Activated CD4-positive, alpha-beta T cell treated with anti-CD3 and anti-CD28 coated beads, Interleukin-2, amount 50 U/mL, for 1 hour (primary cell): ENCODE measurements around the gene CSTF1.

ENCODE experiments used
- DNase-seq: peaks from one replicate; pipeline ENCODE4 v3.0.0-alpha.2; 2020

Gene CSTF1

DNA sequence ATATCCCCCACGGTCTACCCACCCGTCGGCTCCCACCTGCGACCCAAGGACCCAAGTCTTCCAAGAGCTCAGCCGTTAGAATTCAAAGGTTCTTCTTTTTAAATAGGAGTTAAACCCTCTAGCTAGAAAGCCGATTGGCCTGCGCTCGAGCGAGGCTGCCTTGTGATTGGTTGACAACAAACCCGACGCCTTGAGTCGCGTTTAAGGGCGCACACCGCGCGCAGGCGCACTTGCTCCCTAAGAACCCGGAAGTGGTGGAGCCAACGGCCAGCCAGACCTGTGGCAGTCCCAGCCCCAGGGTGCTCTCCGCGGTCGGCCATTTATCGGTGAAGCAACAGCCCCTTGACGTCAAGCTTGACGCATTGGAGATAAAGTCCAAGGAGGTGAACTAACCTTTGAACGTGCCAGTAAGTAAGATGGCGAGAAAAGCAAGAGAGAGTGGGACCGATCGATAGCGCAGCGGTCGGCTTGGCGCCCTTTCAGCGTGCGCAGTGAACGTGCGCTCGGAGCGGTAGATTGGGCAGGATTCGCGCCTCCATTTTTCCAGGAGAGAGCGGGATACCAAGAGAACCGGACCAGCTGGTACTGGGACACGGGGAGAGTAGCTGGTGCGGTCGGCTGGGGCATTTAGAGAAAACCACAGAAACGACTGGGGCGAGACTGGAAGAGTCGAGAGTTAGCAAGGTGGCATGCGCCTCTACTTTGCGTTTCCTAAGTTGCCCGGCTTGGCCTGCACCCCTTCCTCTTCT, at the start of gene CSTF1, which contains the start of gene AURKA:
CSTF1 (plus strand) TSS at position 514 of the 749 bp plus-strand sequence. CDS start 2,908 bp downstream, outside the sequence.
AURKA (minus strand) TSS at position 84 of the 749 bp plus-strand sequence. CDS start 4,018 bp downstream, outside the sequence.
- DNase-seq, result peak; percentile 99

DNA sequence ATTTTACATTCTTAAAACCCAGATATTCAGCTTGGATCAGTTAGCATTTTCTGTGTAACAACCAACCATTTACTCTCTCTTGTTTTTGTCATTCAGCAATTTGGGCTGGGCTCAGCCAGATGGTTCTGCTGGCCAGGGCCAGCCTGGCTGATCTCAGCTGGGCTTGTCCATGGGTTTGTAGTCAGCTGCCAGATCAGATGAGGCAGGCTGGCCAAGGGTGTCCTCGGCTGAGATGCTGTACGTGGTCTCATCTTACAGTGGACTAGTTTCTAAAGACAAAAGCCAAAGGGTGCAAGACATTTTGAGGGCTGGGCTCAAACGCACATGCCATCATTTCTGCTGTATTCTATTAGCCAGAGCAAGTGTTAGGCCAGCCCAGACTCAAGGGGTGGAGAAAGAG, 49.7 kb upstream of the CSTF1 start:
- DNase-seq, result no peak

DNA sequence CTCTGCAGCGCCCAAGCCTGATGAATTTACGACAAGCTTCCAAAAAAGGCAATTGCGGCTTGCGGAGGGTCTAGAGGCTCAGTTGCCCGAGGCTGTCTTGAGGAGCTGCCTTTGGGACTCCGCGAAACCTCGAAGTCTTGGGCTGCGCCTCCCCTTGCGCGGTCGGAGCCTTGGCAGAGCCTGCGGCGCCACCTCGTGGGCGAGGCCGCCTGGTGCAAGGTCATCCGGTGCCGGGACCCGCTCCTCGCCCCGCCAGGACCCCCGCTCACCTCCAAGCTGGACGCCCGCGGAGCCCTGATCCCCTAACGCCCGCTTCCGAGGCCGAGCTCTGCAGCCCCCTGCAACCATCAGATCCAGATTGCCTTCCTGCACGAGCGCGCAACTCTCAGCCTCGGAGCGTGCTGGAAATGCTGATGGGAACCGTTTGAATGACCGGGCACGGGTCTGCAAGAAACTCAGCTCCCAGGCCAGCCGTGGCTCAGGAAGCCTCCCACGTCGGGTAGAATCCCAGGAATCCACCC, 48.5 kb upstream of the CSTF1 start:
- DNase-seq, result peak; percentile 12

DNA sequence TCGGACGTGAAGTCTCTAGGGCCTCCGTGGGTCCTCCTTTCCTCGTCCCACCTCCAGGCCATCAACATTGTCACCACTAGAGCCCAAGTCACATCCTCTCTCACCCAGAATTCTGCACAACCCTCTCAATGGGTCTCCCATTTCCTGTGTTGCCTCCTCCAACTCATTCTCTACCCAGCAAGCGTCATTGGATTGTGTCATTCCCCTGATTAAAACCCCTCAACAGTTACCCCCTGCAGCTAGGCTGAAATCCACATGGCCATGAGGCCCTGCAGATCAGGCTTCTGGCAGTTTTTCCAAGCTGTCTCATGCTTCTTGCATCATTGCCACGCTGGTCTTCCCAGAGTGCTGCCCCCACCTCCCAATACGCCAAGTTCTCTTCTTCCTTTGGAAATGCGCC, 46.5 kb upstream of the CSTF1 start:
- DNase-seq, result no peak

DNA sequence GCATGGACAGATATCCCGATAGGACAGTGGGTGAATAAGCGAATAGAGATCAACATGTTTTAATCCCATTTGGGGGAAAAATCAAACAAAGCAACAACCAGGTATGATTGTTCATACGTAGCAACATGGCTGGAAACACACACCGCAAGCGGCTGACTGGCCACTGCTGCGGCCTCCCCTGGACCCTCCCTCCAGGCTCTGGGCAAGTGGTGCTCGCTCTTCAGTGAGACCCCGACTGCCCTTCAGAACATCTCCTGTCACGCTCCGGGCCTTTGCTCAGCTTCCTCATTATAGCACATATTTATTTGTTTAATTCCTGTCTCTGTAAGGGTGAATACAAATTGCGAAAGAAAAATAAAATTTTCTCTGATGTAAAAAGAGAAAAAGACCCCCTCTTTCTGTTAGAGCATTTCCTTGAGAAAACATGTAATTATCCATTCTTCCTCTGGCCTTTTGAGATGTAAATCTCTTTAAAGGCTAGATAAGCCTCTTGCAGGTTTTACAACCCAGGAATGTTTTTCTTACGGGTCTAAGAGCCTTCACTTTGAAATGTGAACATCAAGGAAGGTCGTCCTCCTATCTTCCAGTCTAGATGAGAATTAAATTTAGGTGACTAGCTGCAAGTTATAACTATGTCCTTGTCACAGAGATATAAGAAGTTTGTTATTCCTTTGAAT, 44.7 kb upstream of the CSTF1 start:
- no peak for DNase-seq

DNA sequence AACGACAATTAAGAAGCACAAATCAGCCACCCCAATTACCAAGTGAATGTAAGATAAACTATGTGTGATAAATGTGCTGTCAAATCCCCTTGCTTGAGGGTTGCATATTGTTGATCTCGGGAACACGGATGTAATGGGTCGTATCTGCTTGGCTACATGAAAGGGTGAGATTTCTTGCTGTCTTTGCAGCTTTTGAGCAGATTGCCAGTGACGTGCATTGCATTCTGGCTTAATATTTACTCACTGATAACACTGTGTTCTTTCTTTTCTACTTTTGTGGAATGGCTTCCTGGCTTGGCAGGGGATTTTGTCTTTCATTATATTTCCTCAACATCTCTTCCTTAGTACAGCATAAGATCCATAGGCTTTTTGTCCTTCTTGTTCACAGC, 44.1 kb upstream of the CSTF1 start:
- no peak for DNase-seq

DNA sequence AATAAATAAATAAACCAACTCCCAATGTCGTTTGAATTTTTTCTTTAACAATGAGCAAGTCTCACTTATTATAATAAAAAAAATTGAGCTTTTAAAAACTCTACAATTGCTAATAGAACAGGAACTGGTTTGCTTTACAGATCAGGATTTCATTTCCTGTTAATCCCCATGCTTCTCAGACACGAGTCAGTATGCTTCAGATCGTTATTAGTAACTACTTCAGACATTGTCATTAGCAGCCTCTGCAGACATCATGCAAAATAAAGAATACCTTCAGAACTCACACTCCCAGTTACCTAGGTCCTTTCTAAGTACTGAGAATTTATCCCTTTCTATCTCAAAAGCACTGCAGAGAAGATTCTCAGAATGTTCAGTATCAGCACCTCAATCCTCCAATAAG, 43.7 kb upstream of the CSTF1 start:
- DNase-seq, result no peak

DNA sequence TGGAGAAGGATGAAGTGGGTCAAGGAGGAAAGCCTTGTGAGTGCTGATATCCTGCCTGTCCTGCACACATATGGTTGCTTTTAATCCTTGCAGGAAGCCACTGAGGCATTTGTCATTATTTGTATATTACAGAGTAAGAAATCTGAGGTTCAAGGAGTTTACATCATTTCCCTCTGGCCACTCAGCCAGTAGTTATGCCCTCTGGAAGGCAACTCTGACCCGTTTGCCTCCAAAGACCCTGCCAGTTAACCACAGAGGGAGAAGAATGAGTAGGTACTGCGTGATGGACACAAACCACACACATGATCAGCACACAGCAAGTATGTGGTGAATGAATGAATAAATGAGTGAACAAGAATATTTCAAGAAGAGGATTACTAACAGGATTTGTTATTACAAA, 41.6 kb upstream of the CSTF1 start:
- no peak for DNase-seq

DNA sequence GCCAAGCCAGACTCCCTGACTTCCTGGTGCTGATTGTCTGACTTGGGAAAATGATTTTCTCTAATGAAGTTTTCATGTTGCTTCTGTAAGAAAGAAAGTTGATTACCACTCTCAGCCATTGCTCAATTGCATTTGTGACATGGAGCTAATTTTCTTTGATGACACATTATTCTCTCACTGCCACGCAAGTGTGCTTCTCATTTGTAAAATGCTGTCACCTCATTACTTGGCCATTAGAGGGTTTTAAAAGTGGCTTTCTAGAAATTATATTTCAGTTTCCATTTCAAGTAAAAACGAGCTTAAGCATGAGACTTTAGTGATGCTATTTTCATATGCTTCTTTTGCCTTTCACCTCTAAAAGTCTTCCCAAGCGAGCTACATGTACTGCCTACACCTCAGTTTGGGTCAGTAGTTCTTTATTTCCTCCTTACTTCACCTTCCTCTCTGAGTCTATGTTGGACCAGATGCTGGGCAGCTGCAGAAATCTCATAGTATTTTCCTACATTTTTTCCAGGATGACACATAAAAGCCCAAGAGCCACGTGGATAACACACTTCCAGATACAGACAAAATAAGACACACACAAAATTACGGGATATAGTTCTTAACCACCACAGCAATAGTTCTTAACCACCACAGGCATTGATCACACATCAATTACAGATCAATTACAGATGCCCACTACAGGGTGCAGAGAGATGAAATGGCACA, 39.9 kb upstream of the CSTF1 start:
- DNase-seq, result no peak

DNA sequence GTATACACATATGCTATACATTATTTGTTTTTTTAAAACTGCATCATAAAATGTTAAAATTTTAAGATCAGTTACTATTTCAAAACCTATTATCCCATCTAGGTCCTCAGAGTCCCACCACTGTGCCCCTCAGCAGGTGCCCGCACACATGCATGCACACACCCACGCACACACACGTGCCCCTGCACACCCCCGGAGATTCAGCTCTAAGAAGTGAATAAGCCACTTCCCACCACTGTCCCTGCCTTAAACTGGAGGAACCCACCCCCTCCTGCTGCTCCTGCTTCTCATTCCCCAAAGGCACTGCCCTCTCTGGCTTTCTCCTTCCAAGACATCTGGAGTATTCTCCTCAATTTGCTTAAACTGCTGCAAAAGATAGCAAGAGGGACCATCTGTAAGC, 39.1 kb upstream of the CSTF1 start:
- DNase-seq, result no peak

DNA sequence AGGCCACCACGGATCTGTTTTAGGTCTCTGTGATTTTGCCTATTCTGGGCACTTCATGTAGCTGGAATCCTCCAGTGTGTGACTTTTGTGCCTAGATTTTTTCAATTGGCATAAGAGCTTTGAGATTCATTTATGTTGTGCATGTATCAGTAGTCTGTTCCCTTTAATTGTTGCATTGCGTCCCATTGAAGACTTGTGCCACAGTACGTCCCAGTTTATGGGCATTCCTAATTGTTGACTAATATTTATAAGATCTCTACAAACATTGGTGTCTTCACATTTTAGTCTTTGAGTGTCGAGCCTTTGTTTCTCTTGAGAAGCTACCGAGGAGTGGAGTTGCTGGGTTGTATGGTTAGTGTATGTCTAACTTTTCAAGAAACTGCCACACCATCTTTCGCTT, 34.4 kb upstream of the CSTF1 start:
- no peak for DNase-seq

DNA sequence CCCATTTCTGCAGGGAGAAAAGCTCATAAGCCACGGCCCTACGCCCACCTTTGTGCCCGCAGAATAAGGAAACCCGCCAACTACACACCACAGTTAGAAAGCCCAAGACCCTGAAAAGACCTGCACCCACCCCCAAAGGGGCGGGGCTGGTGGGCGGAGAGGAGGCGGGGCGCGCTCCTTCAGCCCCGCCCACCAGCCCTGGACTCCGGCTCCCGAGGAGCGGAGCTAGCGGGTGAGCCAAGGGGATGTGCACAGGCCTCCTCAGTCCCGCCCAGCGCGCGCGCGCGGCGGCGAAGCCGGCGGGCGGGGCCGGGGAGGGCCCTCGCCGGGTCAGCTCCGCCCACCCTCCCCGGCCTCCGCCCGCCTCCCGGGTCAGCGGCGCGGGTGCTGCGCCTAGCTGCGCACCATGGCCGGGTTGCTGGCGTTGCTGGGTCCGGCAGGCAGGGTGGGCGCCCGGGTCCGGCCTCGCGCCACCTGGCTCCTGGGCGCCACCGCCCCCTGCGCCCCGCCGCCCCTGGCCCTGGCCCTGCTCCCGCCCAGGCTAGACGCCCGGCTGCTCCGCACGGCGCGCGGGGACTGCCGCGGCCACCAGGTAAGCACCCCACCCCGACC, 33.7 kb upstream of the CSTF1 start, which contains the start of gene FAM210B:
FAM210B (plus strand) TSS at position 375 of the 612 bp plus-strand sequence; CDS start at position 407, 32 bp downstream.
- peak; percentile 76 for DNase-seq

DNA sequence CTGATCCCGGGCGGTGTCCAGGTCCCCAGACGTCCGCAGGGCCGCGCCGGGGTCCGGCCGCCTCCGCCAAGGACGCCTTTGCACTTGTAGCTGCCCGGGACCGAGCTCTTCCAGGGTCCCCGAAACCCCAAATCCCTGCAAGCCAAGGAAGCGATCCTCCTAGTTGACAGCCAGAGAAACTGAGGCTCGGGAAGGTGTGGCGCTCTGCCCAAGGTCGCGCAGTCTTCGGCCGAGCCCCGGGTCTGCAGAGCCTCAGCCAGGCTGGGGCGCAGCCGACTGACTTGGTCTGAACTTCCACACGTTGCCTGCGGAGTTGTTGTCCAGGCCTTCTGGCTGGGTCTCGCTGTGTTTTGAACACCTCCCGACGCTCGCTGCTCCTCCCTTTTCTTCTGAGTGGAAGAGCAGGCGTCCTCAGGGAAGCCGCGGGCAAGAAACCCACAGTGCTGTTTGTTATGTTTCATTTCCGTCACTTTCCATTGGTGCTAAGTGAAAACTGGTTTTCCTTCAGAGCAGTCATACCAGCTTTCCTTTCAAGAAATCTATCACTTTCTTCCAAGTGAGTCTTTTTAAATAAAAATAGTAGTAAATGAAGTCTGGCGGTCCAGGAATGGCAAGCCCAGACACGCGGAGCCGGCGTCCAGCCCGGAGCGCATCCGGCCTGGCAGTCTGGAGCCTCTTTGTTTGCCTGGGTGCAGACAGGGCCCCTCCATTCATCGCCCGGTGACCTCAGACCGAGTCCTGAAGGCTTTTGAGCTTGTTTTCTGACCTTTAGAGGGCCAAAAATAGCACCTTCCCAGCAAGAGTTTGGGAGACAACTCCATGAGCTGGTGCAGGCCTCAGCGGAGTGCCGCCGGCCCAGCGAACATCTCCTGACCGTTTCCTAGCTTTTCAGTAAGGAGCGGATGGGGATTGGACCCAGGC, 33.0 kb upstream of the CSTF1 start:
- peak; percentile 6 for DNase-seq

DNA sequence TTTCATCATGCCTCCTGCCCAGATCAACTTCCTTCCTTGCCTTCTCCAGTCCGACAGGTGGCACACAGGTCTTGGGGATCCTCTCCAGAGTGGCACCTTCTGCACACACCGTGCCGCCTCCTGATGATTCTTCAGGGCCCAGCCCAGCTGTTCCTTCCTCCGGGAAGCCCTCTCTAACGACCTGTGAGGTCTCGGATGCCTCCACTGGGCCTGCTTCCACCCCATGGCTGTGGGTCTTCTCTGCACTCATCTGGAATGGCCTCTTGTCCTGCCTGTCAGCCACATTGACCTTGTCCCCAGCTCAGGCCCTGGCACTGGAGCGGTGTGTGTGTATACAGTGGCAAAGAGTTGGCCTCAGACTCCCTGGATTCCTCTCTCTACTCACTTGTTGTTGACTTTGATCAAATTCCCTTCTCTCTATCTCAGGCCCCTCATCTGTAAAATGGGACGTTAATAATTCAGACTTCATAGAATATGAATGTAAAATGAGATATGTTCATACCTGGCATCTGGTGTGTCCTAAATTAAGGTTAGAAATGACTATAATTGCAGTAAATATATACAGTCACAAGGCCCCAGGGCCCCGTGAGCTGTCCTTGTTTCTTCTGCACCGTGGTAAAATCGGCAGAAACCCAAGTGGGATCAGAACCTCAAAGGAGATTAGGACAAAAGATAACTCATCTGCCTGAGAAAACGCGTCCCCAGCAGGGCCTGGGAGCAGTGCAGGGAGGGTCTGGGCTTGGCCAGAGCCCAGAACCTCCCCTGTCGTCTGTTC, 32.1 kb upstream of the CSTF1 start:
- no peak for DNase-seq

DNA sequence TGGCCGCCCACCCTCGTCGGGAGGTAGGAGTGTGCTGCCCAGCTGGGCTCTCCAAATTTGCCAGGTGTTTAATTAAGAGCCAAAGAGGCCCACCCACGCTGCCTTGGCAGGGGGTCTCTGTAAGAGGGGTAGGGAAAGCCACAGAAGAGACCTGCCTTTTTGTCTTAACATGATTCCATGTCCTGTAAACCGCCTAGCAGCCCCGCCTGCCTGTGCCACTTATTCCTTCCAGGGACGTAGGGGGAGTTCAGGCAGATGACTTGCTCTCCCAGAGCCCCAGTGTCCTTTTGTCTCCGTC, 31.6 kb upstream of the CSTF1 start:
- no peak for DNase-seq

DNA sequence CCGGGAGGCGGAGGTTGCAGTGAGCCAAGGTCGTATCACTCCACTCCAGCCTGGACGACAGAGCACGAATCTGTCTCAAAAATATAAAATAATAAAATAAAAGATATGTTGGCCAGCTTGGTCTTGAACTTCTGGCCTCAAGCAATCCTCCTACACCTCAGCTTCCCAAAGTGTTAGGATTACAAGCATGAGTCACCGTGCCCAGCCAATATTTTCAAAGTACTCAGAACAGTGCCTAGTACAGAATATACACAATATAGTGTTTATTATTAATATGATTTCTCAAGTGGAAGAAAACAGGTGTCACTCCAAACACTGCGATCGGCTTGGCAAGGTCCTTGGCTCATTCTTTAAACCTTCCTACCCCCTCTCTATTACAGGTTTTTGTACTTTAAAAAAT, 30.5 kb upstream of the CSTF1 start:
- DNase-seq, result no peak

DNA sequence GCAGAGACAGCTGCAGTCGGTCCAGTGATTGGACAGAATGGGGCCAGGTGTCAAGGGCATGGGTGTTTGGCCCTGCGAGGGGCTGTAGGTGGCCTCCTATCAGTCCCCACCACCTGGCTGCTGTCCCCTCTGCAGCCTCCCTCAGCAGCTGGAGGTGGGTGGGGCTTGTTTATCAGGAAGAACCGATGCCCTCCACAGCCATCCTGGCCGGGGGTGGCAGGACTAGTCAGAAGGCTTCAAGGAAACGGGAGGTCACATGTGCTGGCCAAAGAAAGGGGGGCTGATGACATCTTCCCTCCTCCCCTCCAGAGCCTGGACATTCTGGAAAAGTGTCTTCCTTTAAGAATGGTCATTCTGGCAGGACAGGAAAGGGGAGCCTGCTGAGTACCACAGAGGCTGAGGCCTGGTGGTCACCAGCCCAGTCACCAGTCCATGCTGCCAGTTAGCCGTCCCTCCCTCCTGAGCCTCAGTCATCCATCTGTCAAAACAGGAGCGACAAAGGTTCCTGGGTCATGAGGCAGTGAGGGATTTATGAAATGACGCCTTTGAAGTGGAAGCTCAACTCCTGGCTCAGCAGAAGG, 29.5 kb upstream of the CSTF1 start:
- no peak for DNase-seq

DNA sequence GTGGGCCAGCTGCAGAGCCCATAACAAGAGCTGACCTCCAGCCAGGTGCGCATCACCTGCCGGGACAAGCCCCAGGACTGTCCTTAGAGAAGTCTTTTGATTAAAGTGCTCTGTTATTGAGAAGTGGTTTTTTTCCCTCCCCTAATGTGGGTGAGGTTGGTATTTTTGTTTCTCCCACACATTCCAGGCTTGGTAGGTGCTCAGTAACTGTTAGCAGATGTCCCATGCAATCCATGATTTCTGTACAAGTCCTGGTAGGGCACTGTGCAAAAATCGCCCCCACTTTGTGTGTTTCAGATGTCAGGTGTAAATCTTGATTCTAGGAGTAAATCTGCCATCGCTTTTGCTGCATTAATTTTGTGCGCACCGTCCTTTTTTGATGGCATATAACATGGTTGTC, 29.0 kb upstream of the CSTF1 start:
- DNase-seq, result no peak

DNA sequence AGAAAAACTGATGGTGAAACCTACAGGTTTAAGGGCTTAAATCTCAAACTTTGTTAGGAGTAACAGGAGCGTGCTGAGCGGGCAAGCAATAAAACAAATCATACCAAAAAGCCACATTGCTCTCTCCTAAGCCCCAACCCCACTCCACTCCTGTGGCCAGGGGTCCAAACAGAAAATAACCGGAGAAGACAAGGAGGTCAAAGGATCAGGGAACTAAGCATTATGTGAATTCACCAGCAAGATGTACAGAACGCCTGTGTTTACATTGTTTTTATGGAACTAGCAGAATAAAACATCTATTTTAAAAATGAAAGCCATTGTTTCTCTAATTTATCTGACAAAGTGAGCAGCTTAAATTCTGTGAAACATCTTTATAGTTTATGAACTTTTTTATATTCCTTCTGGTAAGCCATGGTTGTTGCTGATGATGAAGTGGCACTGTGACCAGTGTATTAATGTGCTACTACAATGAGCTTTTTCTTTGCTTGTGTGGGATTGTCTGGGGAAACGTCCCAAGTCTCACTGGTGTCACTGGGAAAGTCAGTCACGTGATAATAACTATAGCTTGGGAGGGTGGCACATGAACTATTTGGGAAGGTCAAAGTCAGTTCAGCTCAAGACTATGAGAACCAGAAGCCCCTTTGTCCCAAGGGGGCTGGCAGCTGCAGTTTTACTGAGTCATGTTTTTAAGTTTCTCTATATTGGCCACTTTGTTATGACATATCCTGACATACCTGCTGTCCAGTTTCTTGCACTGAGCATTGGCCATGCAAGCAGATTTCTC, 23.9 kb upstream of the CSTF1 start:
- no peak for DNase-seq

DNA sequence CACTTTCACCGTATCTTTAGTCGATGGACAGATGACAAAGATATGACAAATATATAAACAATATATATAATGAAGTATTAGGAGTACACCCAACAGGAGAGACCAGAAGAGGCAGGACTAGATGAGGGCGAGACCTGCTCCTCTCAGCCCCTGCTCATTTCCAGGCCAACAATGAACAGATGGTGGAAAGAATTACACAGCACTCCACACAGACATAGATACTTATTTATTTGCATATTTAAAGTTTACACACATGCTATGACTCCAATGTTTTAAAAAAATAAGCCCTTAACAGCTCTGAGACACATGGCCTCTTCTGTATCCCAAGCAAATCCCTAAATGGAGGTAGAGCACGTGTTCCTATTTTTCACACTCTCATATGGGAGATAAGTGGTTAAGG, 23.3 kb upstream of the CSTF1 start:
- no peak for DNase-seq
